ENCODE data around the gene UBE4A.
"Not testable (repeated sequence)": the region's sequence is repeated elsewhere in the genome, so short reads cannot be mapped to it uniquely, and the experiment has no call there.

Gene UBE4A

DNA sequence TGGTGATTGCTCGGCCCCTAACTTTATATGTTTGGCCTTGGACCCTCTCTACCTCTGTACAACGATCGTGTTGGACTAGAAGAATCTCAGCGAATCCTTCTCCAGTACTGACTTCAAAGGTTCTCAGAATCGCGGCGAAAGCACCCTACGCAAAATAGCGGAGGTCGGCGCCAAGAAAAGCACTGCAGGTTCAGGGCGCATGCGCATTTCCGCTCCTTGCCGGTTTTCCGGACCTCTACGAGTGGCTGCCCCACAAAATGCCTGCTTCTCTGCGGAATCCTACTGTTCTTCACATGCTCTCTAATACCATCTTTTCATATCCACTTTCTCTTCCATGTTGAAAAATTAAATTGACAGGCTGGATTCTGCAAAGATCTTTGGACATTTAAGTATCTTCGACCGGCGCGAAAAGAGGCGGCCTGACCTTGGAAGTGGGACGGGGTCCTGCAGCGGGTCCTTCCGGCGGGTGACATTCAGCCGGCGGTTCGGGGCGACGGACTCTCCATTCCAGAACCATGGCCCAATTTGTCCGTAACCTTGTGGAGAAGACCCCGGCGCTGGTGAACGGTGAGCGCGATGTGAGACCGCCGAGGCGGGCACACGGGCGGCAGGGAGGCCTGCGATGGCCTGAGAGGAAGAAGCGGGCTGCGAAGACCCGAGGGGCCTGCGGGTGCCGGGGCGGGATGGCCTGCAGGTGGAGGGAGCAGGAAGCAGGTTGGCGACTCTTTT lies 41.9 kb downstream of the UBE4A start, which contains the start of gene ATP5MG:
ATP5MG (plus strand) TSS at position 456 of the 729 bp plus-strand sequence; CDS start at position 516, 60 bp downstream.
- DNase-seq: peak; percentile 100

GRCh38 chr11:118401880-118402590 lies 42.6 kb downstream of the UBE4A start:
- no peak for DNase-seq

GRCh38 chr11:118402594-118402993 lies 43.2 kb downstream of the UBE4A start:
- not testable (repeated sequence) for DNase-seq

DNA sequence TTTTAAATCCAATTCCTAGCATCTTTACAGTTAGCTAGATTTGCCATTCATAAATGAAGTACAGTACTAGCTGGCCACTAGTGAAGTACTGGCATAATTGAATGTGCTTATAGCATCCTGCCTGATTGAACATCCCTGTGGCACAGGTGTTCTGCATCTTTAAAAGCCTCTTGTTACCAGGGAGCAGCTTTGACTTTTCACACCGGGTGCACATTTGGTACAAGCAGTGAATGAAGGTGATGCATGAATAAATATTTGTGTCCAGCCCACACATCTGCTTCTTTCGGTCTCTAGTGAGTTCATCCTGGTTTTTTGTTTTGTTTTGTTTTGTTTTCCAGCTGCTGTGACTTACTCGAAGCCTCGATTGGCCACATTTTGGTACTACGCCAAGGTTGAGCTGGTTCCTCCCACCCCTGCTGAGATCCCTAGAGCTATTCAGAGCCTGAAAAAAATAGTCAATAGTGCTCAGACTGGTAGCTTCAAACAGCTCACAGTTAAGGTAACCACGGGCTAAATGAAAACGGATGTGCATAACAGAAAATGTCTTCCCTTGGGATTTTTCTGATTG lies 47.3 kb downstream of the UBE4A start:
- no peak for DNase-seq

DNA sequence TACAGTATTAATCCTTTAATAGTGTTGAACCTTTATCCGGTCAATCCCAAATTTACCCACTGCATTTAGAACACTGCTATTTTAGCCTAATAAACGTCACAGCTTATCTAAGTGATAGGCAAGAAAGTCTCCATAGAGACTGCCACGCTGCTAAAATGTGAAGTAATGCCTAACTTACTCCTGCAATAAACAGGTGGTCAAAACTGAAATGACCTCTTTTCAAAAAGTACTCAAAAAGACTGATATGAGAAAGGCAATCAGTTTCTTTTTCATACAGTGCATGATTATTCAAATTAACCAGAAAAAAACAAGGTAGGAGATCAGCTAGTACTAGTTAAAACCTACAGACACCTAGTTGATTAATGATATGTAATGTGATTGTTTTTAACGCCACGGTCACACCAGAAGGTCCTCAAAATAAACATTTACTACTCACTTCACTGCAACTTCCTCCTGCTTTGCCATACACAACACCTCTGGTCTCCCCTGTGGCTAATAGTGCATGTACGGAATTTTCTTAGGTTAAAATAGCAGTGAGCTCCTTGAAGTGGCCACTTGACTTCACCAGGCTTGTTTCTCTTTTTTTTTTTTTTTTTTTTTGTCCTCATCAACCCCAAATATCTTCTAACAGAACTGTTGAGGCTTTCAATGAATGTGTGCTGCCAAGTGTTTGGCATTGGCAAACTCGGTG lies 50.8 kb downstream of the UBE4A start:
- DNase-seq: no peak

DNA sequence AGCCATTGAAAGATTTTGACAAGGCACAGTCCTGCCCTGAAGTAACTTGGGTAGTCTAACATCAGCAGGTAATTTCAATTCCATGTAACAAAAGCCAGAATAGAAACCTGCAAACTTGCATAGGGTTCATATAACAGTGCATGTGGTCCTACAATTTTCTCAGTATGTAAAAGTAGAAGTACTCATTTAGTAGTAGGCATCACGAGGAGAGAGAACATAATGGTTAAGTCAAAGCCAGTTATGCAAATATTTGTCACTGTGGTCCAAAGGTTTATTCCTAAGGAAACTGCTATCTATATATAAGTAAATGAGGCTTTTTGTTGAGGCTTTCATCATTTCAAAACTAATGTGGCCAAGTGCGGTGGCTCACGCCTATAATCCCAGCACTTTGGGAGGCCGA lies 52.1 kb downstream of the UBE4A start:
- DNase-seq: no peak

DNA sequence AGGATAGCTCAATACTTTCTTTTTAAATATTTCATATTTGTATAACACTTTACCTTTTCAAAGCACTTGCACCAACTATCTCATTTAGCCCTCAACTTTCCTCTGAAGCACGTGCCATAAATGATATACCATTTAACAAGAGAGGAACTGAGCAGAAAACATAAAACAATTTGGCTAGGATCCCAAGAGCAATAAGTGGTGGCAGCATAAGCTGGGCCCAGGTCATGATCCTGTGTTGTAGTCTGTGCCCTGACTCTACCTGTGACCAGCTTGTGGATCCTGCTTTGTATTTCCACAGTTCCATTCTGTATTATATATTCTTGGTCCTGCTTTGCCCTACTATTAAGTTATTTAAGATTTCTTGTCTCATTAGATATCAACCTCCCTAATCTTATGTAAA lies 53.5 kb downstream of the UBE4A start:
- no peak for DNase-seq

DNA sequence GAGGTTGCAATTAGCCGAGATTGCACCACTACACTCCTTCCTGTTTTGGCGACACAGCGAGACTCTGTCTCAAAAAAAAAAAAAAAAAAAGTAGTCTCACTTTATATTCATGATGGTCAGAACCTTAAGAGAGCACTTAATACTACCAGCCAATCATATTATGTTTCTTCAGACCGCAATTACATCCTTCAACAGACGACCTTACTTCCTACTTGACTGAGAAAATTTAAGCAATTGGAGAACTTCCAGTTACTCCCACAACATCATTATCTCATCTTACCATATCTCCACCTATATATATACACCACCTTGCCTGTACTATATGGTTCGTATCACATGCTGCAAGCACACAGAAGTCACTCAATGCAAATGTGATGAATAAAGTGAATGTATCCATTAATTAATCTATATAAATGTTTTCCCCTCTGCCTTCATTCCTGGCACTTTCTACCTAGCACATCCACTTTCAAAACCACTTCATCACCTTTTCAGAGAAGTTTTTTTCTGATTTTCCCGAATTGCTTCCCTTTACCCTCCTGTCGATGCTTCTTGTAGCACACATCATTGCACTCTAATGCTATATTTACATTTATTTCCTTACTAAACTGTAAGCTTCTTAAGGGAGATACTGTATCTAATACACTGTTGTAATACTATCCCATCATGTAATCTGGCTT lies 55.8 kb downstream of the UBE4A start:
- no peak for DNase-seq

DNA sequence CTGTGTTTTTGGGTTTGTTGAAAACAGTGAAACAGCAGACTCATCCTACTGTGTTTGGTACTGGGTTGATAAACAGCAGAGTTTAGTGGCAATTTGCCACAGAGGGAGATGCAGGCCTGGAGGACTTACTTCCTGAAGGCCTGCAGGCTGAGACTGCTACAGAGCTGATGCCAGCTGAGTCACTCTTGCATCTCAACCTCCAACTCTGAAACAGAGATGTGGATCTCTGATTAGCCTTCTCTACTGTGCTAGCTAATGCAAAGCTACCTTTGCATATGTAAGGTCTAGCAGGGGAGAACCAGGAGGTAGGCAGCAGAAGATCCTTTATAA lies 56.3 kb downstream of the UBE4A start:
- DNase-seq: no peak

- not testable (repeated sequence) for DNase-seq
Observed at GRCh38 chr11:118416900-118417299, 57.5 kb downstream of the UBE4A start.

DNA sequence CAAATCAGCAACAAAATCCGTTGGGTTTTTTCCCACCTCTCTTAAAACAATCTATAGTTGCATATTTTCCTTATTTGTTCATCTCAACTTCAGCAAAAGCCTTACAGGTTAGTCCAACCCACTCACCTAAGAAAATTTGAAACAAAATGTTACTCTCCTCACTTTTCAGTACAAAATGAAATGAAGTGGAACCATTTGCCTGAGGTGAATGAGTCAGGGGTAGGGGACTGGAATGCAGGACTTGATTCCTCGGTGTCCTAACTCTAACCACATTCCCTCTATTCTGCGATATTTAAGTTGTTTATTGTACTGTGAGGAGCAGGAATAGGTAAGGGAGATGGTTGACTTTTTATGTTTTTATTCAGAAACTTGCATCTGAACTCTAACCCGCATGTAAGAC lies 58.4 kb downstream of the UBE4A start:
- no peak for DNase-seq

GRCh38 chr11:118418766-118419165 lies 59.4 kb downstream of the UBE4A start:
- DNase-seq: no peak

GRCh38 chr11:118427707-118428106 lies 68.3 kb downstream of the UBE4A start:
- DNase-seq: no peak

- DNase-seq: no peak
Observed at GRCh38 chr11:118430956-118431355, 71.6 kb downstream of the UBE4A start.

DNA sequence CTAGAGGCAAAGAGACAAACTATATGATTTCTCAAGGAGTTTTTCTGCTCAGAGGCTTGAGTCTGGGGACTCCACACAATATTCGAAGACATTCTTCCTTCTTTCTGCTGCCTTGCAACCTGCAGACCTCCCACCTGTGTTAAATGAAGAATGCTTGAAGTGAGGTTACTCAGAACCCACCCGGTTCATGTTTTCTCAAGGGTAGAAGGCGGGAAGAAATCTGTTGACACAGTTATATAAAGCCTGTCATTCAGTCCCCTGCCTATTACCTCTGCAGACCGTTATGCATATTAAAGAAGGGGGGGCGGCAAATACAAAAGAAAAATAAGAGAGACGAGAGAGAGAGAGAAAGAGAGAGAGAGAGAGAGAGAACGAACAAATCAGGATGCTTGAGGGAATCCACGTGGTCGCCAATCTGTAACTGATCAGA lies 74.7 kb downstream of the UBE4A start:
- DNase-seq: no peak

DNA sequence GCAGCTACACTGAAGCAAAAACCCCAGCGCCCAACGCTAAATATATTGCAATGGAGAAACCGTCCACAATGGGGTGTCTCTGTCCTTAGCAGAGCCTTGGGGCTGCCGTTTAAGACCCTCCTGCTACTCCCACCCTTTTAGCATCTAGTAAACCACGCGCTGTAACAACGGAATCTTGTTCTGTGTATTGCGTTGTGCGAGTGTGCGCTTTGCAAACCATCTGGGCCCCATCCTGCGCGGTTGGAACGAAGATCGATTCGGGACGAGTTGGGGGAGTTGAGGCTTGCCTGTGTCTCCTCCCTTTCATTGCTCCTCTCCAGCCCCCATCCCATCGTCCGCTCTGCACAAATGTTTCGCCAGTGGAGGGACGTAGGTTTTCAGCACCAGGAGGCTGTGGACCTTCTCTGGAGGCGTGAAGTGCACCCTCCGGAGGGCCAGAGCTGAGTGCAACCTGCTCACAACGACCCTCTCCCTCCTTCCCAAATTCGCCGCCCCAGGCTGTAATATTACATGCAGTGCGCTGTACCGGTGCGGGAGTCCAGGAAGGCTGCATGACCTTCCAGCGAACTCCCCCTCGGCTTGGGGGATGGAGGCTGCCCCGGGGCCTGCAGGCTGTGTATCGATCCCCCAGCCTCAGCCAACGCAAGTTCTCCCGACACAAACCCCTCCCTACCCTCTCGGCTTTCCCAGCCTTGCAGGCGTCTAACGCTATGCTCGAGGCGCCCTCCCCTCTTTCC lies 75.3 kb downstream of the UBE4A start:
- peak; percentile 73 for DNase-seq

DNA sequence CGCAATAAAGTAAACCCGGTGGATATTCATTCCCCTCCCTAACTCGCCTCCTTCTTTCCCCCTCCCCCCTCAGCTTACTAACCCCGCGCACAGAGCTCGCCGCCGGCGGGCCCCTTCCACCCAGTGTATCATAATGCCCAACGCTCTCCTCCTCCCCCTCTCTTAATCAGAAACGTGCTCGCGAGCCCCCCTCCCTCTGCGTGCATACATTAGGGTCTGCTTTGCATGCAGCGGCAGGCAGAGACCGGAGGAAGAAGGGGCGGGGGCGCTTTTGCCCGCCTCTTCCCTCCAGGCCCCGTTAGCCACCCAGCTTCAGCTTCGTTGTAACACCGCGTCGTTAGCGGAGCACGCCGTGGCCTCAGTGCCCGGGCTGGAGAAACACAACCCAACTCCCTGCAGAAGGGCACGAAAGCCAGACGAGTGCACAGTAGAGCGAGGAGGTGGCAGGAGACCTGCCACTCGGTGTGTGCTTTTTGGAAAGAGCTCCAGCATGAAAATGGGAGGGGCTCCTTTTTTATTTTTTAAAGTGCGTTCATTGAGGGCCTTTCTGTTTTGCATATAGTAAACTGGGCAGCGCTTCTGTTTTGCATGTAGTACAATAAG lies 76.0 kb downstream of the UBE4A start:
- DNase-seq: peak; percentile 89

- DNase-seq: peak; percentile 99
Observed at GRCh38 chr11:118435893-118436624, 76.7 kb downstream of the UBE4A start, which contains the start of gene KMT2A. Gene KMT2A (plus strand): TSS chr11:118436492. CDS start chr11:118436513, 21 bp downstream.

GRCh38 chr11:118436639-118437207 lies 77.3 kb downstream of the UBE4A start:
- peak; percentile 67 for DNase-seq

All from right kidney (tissue), 1 donor.